ENCODE results near the gene EFNA5.

EFNA5 gene

DNA sequence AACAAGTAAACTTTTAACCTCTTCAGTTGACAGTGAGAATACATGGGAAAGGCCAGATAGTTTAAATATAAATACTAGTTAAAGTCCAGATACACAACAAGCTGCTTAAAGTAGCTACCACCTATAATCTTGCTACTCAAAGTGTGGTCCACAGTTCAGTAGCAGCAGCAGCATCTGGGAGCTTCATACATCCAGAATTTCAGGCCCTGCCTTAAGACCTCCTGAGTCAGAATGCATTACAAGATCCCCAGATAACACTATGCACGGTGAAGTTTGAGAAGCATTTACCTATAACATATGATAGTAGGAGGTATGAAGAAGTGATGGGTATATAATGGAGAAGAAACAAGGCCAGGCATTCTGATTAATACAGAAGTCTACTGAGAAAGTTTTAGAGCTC, 244.5 kb downstream of the EFNA5 start:
- no peak for DNase-seq (ENCODE audit: low read depth)

DNA sequence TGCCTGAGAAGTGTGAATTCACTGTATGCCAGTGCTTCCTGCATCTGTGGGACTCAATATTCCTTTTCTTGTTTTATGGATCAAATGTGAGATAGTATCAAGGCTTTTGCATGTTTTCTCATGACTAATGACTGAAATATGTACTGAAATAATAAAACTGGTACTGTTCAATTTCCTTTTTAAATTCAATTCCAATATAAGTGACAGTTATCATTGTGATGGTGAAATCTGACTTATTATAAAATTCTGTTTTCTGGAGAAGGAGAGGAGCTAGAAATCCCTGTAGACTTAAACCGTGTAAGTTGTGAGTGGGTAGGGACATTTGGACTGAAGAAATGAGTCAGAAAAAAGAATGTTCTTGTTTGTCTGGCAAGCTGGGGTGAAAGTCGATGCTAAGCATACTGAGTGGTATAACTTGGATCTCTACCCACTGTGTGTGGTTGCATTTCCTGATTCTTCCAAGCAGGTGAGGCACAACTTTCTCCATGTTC, 245.2 kb downstream of the EFNA5 start:
- no peak for DNase-seq (ENCODE audit: low read depth)

DNA sequence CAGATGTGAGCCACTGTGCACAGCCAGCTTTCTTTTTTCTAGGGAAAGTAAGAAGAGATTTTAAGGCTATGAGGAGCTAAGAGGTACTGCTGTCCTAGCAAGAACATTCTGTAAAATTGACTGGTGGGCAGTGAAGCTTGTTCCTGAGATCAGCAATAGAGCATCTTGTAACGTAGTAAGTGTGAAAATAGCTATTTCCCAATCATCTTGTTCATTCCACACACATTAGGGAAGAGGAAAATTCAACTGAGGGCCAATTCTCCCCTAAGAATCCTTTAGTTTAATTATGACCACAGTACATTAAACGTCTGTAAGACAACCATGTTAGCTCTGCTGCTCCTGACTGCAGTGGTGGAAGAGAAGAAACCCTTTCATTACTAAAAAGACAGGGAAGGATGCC, 246.2 kb downstream of the EFNA5 start:
- no peak for DNase-seq (ENCODE audit: low read depth)

DNA sequence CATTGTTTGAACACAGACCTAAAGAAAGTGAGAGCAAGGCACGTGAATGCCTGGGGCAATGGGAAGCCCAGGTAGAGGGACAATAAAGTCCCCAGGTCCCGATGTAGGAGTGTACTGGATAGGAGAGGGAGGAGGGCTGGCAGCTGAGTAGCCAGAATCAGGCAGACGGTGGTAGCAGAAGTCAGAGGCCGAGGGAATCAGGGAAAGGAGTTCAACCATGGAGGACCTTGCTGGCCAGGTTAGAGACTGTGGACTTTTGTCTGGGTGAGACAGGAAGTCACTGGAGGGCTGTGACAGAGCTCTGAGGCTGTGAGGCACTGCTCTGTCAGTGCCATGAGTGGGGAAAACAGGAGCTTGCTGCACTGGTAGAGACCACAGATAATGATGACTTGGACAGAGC, 248.2 kb downstream of the EFNA5 start:
- DNase-seq (ENCODE audit: low read depth), result no peak

DNA sequence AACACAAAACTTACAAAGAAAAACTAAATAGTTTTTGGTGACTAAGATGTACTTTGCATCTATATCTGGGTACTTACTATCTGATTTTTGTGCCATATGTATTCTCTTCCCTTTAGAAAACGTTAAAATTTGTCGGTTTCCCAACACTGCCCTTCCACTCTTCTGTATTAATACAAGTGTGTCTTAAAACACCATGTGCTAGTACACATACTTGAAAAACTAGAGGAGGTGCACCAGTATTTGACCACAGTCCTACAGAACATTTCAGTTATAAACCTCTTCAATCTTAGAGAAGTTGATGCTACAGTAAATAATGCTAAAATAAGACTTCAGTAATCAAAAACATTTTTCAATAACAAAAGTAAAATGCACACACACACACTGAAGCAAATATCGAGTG, 251.2 kb downstream of the EFNA5 start:
- DNase-seq (ENCODE audit: low read depth), result no peak

DNA sequence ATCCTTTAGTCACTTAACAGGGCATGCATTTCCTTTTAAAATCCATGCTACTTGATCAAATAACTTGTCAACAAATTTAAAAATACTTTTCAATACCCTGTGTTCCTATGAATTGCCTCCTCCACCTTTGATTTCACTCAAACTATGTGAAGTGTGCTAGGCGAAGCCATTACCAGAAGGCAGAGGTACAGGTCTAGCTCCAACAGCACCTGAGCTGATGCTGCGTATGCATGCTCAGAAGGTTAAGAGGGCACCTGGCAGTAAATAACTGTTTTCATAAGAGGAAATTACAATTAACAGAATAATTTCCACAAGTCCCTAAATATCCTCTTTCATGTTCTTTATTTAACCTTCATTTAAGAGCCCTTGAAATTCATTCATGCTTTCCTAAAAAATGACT, 251.8 kb downstream of the EFNA5 start:
- no peak for DNase-seq (ENCODE audit: low read depth)

DNA sequence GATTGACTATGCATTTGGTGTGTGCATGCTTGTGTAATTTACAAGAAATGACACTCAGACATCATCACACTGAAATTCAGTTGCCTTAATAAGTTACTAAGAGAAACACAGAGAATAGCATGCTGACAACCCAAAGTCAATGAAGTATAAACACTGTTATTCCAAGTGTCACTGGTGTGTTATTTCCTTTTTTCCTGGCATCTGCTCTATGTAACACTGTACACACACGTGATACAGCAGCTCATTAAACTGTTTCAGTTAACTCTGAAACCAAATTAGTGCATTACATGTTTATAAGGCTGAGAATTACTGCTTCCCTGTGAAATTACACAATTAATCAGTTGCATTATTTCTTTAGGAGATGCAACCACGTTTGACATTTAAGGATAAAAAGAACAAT, 252.7 kb downstream of the EFNA5 start:
- no peak for DNase-seq (ENCODE audit: low read depth)

DNA sequence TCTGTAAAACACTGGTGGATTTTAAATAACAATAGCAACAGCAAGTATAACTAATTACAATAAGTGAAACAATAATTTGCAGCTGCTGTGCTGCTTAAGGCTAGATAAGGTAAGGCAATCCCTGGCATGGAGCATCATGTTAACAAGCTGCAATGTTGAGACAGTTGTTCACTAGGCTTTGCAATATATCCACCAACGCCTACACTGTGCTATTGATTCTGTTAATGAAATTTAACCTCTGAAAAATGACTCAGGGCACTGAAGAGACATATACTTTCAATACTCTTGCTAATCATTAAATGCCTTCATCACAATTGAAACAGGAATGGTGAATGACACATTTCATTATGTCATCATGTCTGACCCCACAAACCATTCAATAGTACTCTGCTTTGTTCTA, 255.0 kb downstream of the EFNA5 start:
- no peak for DNase-seq (ENCODE audit: low read depth)

DNA sequence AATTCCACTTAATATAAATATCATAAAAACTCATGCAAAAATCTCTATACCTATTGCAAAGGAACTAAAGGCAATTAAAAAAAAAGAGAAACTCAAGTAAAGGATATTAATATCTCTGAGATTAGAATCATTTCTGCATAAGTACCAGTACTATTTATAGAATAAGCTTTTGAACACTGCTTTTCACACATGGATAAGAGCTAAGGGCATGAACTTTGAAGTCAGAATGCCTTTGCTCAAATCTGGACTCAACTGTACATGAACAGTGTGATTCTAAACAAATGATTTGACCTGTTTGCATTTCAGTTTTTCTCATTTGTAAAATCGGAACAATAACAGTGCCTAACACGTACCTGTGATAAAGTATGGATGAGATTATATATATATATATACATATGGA, 255.9 kb downstream of the EFNA5 start:
- DNase-seq (ENCODE audit: low read depth), result no peak

DNA sequence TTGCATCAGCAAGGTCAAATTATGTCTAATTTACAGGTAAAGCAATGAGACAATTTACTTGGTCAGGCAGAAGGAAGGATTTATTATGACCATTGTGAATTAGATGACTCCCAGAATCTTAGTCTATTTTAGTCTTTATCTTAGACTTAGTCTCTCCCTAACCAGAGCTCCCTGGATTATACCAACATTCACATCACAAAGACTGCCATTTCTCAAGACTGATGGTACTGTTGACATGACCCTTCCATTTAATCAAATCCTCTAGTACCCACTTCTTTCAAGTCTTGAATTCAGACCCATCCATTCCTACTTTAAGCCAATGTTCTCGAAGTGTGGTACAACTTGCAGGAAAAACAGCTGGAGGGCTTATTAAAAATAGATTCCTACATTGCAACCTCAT, 257.0 kb downstream of the EFNA5 start:
- DNase-seq (ENCODE audit: low read depth), result no peak

DNA sequence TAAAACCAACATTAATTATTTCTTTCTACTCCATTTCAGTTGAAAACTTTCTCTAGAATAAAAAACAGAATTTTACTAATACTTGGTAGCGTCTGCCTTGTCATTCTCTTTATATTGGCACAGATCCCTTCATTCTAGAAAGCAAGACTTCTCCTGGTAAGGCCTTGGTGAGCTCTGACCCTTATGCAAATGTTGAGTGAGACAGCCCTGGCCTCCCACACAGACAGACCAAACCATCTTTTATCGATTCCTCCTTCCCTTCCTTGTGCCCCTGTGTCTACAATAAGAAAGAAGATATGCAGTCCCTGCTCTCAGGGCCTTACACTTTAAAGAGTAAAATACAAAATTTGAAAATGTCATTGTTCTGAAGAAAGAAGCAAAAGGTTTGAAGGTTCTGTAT, 262.2 kb downstream of the EFNA5 start:
- no peak for DNase-seq (ENCODE audit: low read depth)

DNA sequence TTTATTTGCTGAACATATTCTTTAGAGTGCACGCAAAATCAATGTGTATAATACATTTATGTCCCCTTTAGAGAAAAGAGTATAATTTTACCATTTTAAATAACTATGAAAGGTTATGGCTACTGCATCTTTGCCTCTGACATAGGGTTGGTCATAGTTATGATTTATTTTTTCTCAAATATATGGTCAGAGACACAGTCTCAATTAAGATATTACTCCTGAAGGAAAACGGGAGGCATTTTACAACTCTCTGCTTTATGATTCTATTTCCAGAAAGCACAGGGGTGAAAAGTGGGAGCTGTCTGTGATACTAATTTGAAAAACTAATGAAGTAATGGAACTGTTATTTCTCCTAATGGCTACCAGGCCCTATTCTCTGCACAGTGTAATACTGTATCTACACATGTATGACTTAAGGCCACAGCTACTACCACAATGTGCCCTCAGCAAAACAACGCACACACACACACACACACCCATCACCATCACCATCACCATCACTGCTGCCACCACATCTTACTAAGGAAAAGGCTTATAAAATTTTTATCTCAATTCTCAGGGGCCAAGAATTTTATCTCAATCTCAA, 262.9 kb downstream of the EFNA5 start:
- DNase-seq (ENCODE audit: low read depth), result no peak

DNA sequence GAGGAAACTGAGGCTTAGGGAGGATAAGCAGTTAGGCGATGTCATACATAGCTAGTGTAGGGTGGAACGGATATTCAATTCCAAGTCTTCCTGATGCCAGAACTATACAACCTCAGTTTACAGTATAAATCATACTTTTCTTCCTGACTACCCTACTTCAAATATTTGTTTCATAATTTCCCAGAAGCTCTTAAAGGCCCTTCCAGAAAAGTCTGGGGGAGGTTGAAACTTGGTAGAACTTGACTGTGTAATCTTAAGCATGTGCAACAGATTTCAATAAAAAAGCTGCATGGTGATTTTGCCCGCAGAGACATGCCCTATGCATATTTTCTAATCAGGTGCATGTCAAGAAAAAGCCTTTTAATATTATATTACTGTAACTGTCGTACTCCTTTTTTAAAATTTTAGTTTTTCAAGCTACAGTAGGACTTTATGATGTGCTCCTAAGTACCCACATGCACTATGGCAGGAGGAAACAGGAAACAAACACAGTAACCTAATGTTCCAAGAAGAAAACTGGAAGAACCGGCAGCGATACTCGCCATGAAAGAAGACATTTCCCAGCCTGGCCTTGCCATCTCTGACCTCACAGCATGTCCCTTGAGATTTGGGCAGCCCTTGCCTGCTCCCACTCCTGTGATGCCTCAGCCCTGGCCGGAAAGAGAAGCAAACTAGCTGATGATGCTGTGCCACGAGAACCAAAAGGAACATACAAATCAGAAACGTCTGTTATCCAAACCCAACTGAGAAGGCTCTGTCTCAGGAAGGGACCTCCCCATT, 266.0 kb downstream of the EFNA5 start:
- no peak for DNase-seq (ENCODE audit: low read depth)

DNA sequence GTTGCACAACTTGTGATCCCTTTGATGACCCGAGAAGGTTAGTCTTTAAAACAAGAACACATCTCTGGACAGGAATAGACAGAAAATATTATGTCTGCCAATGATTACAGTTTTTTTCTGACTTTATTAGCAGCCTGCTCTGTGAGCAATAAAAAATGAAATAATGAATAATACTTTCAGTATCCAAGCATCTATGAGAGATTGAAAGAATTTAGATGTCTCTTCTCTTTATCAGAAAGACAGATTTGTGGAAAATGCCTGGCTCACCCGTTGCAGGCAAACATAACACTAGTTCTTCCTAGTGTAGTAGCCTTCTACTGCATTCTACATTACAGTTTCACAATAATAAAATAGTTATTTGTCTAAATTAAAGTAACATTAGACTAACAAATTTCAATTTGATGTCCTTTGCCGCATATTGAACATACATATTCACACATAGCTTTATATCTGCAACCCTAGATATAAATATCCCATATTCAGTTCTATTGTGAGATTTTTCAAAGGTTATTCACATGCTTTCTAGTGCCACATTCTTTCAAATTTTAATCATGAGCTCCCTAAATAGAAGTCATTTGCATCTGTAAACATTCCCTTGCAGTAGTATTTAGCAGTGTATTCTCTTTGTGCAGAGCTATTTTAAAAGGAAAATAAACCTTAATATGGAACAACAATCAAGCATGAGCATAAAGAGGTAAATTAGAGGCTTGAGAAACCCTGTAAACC, 267.3 kb downstream of the EFNA5 start:
- no peak for DNase-seq (ENCODE audit: low read depth)

DNA sequence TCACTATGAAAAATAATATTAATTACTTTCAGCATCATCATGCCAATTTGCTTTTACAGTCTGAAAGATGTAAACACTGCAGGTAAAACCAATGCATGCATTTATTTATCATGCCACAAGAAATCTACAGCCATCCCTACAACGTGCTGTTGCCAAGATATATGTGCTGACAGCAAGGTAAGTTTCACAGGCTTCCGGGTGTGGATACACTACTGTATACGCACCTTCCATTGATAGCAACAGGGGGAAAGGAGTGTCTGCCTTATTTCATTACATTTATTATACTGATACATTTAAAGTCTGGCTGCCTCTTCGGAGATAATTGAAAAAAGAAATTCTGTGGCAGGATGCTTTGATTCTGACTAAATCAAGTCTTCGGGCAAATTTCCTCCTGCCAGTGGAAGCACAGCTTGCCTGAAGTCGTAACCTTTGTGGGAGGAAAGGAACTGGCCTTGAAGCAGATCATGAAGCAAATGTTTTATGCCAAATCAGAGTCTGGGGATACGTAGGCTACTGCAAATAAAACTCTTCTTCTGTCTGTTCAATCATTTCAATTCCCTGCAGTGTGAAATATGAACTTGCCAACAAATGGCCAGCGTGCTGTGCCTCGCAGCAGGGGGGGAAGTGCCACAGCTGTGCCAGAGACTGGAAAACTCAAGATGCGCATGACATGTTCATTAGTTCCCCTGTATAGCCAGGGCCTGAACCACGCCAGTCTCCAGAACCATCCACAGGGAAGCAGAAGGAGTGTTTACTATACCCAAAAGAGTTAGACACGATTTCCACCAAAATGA, 268.1 kb downstream of the EFNA5 start:
- DNase-seq (ENCODE audit: low read depth), result no peak

DNA sequence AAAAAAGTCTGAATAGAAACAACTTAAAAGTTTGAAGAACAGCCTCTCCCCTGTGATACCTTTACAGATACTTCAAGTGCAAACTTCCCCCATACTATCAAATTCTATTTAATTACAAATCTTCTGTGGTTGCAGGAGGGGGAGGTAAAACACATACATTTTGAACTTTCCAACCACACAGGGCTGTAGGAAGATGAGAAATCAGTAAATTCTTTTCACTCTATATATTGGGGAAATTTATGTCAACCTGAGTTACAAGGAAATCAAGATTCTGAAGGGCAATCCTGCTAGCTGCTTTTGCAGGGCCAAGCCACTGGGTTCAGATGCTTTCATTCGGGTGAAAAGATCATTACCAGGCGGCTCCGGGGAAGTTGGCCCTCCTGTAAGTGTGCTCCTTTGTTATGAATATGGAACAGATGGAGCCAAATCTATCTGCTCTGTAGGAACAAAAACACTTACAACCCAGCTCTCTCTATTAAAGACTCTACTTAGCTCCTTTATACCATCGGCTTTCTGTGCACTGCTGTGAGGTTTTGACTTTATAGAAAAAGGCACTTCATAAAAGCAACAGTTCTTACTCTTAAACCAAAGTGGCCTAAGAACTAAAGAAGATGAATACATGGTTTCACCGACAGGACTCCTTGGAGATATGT, 269.1 kb downstream of the EFNA5 start:
- DNase-seq (ENCODE audit: low read depth), result no peak

DNA sequence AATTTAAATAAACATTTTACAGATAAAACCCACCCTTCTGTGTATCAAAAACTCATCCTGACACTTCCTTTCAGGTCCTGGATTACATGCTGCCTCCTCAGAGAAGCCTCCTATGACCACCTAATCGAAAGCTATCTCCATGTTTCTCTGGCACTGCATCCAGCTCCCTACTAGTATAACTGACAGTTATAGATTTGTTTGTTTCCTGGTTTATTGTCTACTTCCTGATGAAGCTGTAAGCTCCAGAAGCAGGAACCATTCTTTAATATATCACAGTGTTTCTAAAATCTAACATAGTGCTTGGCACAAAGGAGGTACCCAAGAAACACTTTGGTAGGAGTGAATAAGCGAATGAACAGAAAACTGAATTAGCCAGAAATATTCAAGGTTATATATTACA, 270.4 kb downstream of the EFNA5 start:
- DNase-seq (ENCODE audit: low read depth), result no peak

DNA sequence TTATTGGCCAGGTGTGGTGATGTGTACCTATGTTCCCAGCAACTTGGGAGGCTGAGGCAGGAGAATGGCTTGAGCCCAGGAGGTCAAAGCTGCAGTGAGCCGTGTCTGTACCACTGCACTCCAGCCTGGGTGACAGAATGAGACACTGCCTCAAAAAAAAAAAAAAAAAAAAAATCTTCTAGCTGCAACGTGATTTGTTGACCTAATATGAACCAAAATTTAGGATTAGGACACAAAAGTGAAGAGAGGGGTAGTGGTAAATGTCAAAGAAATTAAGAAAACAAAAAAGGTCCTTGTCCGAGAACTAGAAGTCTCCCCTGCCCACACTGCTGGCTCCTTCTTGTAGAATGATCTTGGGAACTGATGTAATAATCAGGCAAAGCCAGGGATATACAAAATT, 272.0 kb downstream of the EFNA5 start:
- no peak for DNase-seq (ENCODE audit: low read depth)

DNA sequence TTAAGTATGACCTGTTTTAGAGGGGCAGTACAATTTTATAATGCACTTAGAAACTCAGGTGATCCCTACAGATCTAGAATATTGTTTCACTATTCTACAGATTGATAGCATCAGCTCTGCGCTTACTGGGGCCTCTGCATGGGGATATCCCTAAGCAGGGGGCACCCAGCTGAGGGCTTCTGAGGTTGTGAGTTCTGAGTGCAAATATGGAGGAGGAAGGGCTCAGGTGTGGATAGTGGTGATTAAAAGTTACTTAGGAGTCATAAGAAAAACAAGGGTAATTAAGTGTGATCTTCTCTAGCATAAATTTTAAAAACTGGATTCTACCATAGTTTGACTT, 274.4 kb downstream of the EFNA5 start:
- DNase-seq (ENCODE audit: low read depth), result no peak

DNA sequence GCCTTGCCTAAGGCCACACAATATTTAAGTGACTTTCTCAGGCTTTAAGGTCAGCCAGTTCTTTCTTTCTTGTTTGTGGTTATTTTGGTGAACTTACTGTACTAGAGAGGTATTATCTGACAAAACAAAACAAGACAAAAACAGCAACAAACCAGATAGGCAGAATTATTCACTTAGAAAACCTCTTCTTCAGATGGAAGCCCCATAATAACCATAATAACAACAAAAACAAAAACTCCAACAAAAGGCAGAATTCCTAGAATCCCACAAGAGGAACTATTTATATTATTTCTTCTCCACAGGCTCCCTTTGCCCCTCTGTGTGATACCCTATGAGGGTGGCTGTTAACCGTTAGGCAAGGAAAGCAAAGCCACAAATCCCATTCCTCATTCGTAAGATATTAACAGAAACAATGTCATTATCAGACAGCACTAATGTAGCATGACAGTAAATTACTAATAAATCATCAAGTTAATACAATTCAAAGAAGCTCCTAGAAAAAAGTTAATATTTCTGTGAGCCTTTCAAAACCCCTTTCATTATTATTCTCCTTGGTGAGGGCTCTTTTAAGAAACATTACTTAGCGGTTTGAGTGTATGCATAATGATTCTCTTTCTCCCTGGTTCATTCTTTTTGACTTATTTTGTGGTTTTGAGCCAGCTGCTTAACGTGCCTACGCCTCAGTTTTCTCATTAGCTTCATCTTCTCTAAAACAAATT, 274.9 kb downstream of the EFNA5 start:
- no peak for DNase-seq (ENCODE audit: low read depth)

DNA sequence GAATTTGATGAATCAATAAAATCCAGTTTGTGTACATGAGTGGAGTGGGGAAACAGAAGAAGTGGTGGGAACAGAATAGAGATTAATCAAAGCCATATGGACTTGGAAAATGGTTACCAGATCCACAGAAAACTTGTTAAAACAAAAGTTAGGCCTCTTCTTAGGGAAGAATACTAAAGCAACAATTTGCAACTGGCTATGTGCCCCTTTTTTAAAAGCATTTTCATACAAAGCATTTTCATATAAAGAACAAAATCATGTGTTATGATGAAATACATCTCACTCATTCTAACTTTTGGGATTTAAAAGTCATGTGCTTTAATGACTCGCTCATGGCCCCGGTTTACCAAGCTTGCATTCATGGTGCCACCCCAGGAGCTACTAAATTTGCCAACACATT, 276.9 kb downstream of the EFNA5 start:
- DNase-seq (ENCODE audit: low read depth), result no peak
